Activated CD4-positive, alpha-beta memory T cell treated with anti-CD3 and anti-CD28 coated beads, Interleukin-2, amount 10 ng/mL, durations not matched to agents 7 days and 5 days (primary cell): ENCODE results near the gene CDK5RAP3. TPM values are rescaled to one million over a fixed set of nuclear protein-coding genes. Genes with fewer than 3 reads are reported as not detected.

ENCODE experiments used
- total RNA-seq, 2 experiments: library from RNA; stranded (reverse); gene quantifications; one replicate each; pipeline ENCODE4 v1.2.3, GENCODE V29; 2021

Gene CDK5RAP3
- total RNA-seq, 2 experiments from 2014 or later, result 194 to 205 TPM

Other genes with a start within 250 kb of the CDK5RAP3 start
- gene TBX21, start 237.9 kb upstream of the CDK5RAP3 start, total RNA-seq, result 10 to 100 TPM; 58.3 to 61.1 TPM
- gene OSBPL7, start 149.3 kb upstream of the CDK5RAP3 start, total RNA-seq, result 10 to 100 TPM; 33.2 to 36.1 TPM
- 10 to 100 TPM; 91.5 to 95.7 TPM for gene MRPL10, start 139.6 kb upstream of the CDK5RAP3 start, total RNA-seq
- under 1 TPM; 0.45 to 0.53 TPM for gene LRRC46, start 139.4 kb upstream of the CDK5RAP3 start, total RNA-seq
- gene SCRN2, start 129.8 kb upstream of the CDK5RAP3 start, total RNA-seq, result 10 to 100 TPM; 29.1 to 29.8 TPM
- gene SP6, start 120.0 kb upstream of the CDK5RAP3 start, total RNA-seq, result under 1 TPM; 0.10 to 0.15 TPM
- 10 to 100 TPM; 24.6 to 25.6 TPM for gene SP2, start 74.9 kb upstream of the CDK5RAP3 start, total RNA-seq
- gene PNPO, start 29.5 kb upstream of the CDK5RAP3 start, total RNA-seq, result 10 to 100 TPM; 24.6 to 25.1 TPM
- gene PRR15L, start 13.2 kb upstream of the CDK5RAP3 start, total RNA-seq, result not detected
- gene COPZ2, start 66.7 kb downstream of the CDK5RAP3 start, total RNA-seq, result 10 to 100 TPM in 1 of 2 experiments, 1 to 10 TPM in 1; 7.4 to 11.5 TPM
- gene NFE2L1, start 77.2 kb downstream of the CDK5RAP3 start, total RNA-seq, result 10 to 100 TPM; 69.4 to 70.2 TPM
- 10 to 100 TPM; 48.3 to 50.8 TPM for gene CBX1, start 130.4 kb downstream of the CDK5RAP3 start, total RNA-seq
- 10 to 100 TPM; 22.6 to 22.8 TPM for gene SNX11, start 136.7 kb downstream of the CDK5RAP3 start, total RNA-seq